Fibroblast of lung (primary cell): ENCODE data around the gene BABAM2.

Experiments used
- EZH2 ChIP-seq: IDR thresholded peaks from 2 replicates; pipeline ENCODE4 v1.5.1; 2012; ENCODE audit warnings: low read length, control low read depth, mild to moderate bottlenecking; ENCODE audit errors: missing control alignments
- TF ChIP-seq, protein P1 (sequence below), 2 donors: IDR thresholded peaks in 1 of 2; conservative IDR thresholded peaks in 1 of 2; 1 replicate in 1 of 2; 2 replicates in 1 of 2; pipeline ENCODE4 v1.5.1; 2011 to 2012; ENCODE audit warnings: low read length in 2 of 2, control low read depth in 1 of 2, inconsistent platforms in 1 of 2, low read depth in 1 of 2, mild to moderate bottlenecking in 1 of 2

DNA sequence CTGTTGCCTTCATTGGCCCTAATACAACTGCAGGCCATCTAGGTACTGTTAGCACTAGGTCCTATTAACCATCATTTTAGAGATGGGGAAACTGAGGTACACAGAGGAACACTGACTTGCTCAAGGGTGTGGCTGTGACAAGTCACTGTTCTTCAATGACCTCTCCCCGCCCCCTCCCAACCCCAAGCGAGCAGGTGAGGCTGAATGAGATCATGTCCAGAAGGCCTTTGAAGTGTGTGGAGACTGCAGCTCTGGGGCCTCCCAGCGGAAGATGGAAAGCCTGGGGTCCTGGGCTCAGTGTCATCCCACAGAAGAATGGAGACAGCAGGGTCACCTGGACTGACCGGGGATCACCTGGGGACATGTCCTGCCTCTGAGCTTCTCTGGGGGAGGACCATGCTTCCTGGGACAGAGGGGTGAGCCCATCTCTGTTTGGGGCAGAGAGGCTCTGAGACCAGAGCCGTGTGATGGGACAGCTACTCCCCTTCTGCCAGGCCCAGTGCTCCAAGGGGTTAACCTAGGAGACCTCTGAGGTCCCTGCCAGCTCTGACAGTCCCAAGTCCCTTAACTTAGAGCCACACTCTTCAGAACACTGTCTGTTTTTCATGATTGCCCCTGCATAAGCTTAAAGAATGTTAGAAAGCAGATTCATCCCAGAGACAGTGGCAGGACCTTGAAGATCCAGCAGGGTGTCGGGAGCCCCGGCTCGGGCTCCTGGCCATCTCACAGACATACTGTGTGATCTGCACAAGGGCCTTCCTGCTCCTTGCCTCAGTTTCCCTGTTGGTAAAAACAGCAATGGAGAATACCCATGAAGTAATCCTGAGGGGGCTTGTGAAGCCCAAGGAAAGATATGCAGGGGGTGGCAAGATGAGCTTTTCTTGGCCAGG, 485.5 kb downstream of the BABAM2 start:
- TF ChIP-seq, protein P1, sequence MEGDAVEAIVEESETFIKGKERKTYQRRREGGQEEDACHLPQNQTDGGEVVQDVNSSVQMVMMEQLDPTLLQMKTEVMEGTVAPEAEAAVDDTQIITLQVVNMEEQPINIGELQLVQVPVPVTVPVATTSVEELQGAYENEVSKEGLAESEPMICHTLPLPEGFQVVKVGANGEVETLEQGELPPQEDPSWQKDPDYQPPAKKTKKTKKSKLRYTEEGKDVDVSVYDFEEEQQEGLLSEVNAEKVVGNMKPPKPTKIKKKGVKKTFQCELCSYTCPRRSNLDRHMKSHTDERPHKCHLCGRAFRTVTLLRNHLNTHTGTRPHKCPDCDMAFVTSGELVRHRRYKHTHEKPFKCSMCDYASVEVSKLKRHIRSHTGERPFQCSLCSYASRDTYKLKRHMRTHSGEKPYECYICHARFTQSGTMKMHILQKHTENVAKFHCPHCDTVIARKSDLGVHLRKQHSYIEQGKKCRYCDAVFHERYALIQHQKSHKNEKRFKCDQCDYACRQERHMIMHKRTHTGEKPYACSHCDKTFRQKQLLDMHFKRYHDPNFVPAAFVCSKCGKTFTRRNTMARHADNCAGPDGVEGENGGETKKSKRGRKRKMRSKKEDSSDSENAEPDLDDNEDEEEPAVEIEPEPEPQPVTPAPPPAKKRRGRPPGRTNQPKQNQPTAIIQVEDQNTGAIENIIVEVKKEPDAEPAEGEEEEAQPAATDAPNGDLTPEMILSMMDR (conservative IDR thresholded peaks at IDR 0.05 in 1 of 2, IDR thresholded peaks at IDR 0.05 in 1 of 2; ENCODE audit: low read depth in 1 of 2, low read length in 2 of 2) = no peak
- TF ChIP-seq EZH2 = no peak
